Naive thymus-derived CD4-positive, alpha-beta T cell (primary cell): ENCODE measurements around the gene NACA. TPM values are rescaled to one million over a fixed set of nuclear protein-coding genes. Genes with fewer than 3 reads are reported as not detected.
"Not testable (repeated sequence)": the region's sequence is repeated elsewhere in the genome, so short reads cannot be mapped to it uniquely, and the experiment has no call there.

Experiments used
- ATAC-seq: fragments of 150-1000 bp; cut with Tn5 transposase; 2 replicates; pipeline ENCODE4 v1.10.0; 2021; ENCODE audit warnings: mild to moderate bottlenecking, moderate library complexity
- CTCF ChIA-PET: fragments of 350-600 bp; sonication (Branson Sonifier 250); formaldehyde crosslinking; loops from one replicate; lab custom pipeline; 2021; ENCODE audit warnings: antibody characterized with exemption; lab: Charles Lee
- POLR2A ChIA-PET: fragments of 350-600 bp; sonication (Branson Sonifier 250); formaldehyde crosslinking; loops from one replicate; lab custom pipeline; 2021; ENCODE audit warnings: antibody characterized with exemption, inconsistent platforms; lab: Charles Lee
- DNase-seq, 9 donors: peaks; one replicate each; pipeline versions ENCODE4 v3.0.0 to v3.0.0-alpha.2; 2020 to 2022; ENCODE audit warnings: mixed read lengths in 1 of 9
- H3K27ac ChIP-seq: one replicate; pipeline ENCODE4 v1.7.0; 2013; ENCODE audit warnings: mild to moderate bottlenecking, low read depth, low read length, moderate library complexity
- H3K27me3 ChIP-seq, 2 donors: one replicate each; pipeline ENCODE4 v1.7.0; 2013; ENCODE audit warnings: low read length in 2 of 2, mild to moderate bottlenecking in 2 of 2, moderate library complexity in 2 of 2; ENCODE audit not compliant: control insufficient read depth in 2 of 2, insufficient read depth in 2 of 2
- H3K36me3 ChIP-seq, 3 experiments: 1 replicate in 2 of 3; 2 replicates in 1 of 3; pipeline ENCODE4 v1.7.0; 2013; ENCODE audit warnings: low read length in 3 of 3, mild to moderate bottlenecking in 3 of 3, moderate library complexity in 1 of 3; ENCODE audit not compliant: insufficient read depth in 3 of 3, control insufficient read depth in 2 of 3
- H3K4me1 ChIP-seq, 2 donors: one replicate each; pipeline ENCODE4 v1.7.0; 2013; ENCODE audit warnings: low read length in 2 of 2, mild to moderate bottlenecking in 2 of 2, moderate library complexity in 1 of 2; ENCODE audit not compliant: control insufficient read depth in 2 of 2, insufficient read depth in 2 of 2
- H3K4me3 ChIP-seq: 2 replicates; pipeline ENCODE4 v1.7.0; 2013; ENCODE audit warnings: mild to moderate bottlenecking, low read length
- H3K9me3 ChIP-seq, 3 experiments: 1 replicate in 2 of 3; 2 replicates in 1 of 3; pipeline ENCODE4 v1.7.0; 2013; ENCODE audit warnings: low read length in 3 of 3; ENCODE audit not compliant: control insufficient read depth in 2 of 3
- H3K27ac Mint-ChIP-seq, 9 donors: one replicate each; pipeline ENCODE4 v1.8.0; 2020 to 2022; ENCODE audit warnings: mixed read lengths in 9 of 9, mild to moderate bottlenecking in 8 of 9, moderate library complexity in 5 of 9, inconsistent platforms in 2 of 9
- H3K27me3 Mint-ChIP-seq, 5 donors: one replicate each; pipeline ENCODE4 v1.8.0; 2021 to 2022; ENCODE audit warnings: mixed read lengths in 5 of 5, mild to moderate bottlenecking in 1 of 5
- H3K36me3 Mint-ChIP-seq, 5 donors: one replicate each; pipeline ENCODE4 v1.8.0; 2020 to 2022; ENCODE audit warnings: mixed read lengths in 5 of 5, mild to moderate bottlenecking in 3 of 5, inconsistent platforms in 1 of 5
- H3K4me1 Mint-ChIP-seq, 7 donors: one replicate each; pipeline ENCODE4 v1.8.0; 2020 to 2022; ENCODE audit warnings: mixed read lengths in 7 of 7, mild to moderate bottlenecking in 3 of 7, inconsistent platforms in 1 of 7
- H3K4me3 Mint-ChIP-seq, 10 donors: one replicate each; pipeline ENCODE4 v1.8.0; 2020 to 2022; ENCODE audit warnings: mild to moderate bottlenecking in 10 of 10, mixed read lengths in 10 of 10, moderate library complexity in 6 of 10, inconsistent platforms in 2 of 10
- H3K9me3 Mint-ChIP-seq, 11 donors: one replicate each; pipeline ENCODE4 v1.8.0; 2020 to 2022; ENCODE audit warnings: mixed read lengths in 11 of 11, mild to moderate bottlenecking in 4 of 11, inconsistent platforms in 1 of 11, moderate library complexity in 1 of 11
- intact Hi-C, 2 donors: fragments of 100-400 bp; cut with micrococcal nuclease; formaldehyde crosslinking; loops; one replicate each; pipeline ENCODE4 v1.15.1; 2023
- polyA plus RNA-seq, 2 donors: library from polyadenylated mRNA; unstranded; fragments of 300-500 nt; fragmentation: Illumina TruSeq; gene quantifications; one replicate each; pipeline ENCODE4 v1.2.3, GENCODE V29; 2021
- total RNA-seq, 6 experiments: library from RNA in 5 of 6; stranded (reverse) in 5 of 6; gene quantifications; 1 replicate in 5 of 6; 2 replicates in 1 of 6; pipeline ENCODE4 v1.2.3 and lab custom pipeline; 2021 to 2026

The NACA gene
- total and polyA plus RNA-seq, 7 experiments from 2014 or later, result 834 to 1,626 (median 1,410) TPM

DNA sequence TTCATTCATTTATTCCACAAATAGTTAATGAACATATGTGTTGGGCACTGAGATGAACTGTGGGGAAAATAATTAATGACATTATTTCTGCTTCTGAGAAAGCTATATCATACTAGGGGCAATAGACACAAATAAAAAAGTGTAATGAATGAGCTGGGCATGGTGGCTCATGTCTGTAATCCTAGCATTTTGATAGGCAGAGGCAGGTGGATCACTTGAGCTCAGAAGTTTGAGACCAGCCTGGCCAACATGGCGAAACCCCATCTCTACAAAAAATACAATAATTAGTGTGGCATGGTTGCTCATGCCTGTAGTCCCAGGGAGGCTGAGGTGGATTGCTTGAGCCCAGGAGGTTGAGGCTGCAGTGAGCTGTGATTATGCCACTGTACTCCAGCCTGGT, 32.9 kb upstream of the NACA start:
- H3K9me3 Mint-ChIP-seq, H3K4me1 ChIP-seq, ATAC-seq, H3K4me3 Mint-ChIP-seq, H3K4me1 Mint-ChIP-seq, H3K4me3 ChIP-seq, H3K9me3 ChIP-seq, H3K27me3 ChIP-seq, DNase-seq, H3K36me3 Mint-ChIP-seq, POLR2A ChIA-PET, H3K27ac Mint-ChIP-seq, H3K36me3 ChIP-seq, H3K27ac ChIP-seq, H3K27me3 Mint-ChIP-seq: not testable (repeated sequence)
- CTCF ChIA-PET, result interaction anchor here (0.7 to 4.2 kb wide), 6 partner anchors 15 to 763 kb away, joined by 3 to 44 read pairs (median 4); partner anchors contain the start of gene ZBTB39
- intact Hi-C loops, result loop anchor here (1.0 to 10.0 kb wide), 11 partner anchors 229 to 997 kb away; partner anchors contain the start of genes CDK4 (in 1 of the 2), MARCHF9 (in 1 of the 2) and RBMS2 (in 1 of the 2)

GRCh38 chr12:56753566-56753965, 28.5 kb upstream of the NACA start:
- Histone ChIP-seq H3K27me3 (no peaks in the 10 kb centered on the region), H3K4me3 (no peak overlapping the region), H3K4me1 (peaks cover 3 to 7% of the 10 kb centered on the region in 2 donors), H3K27ac (no peak overlapping the region), H3K9me3 (no peaks in the 10 kb centered on the region), H3K36me3 (peaks cover 0 to 14% (median 0%) of the 10 kb centered on the region in 3 experiments)
- intact Hi-C loops, result loop anchor here in 1 of 2 donors (10.0 kb wide), 2 partner anchors 431 to 1001 kb away; partner anchors contain the start of genes CDK4 and MARCHF9
- CTCF ChIA-PET, result interaction anchor here (0.6 to 1.8 kb wide), 8 partner anchors 9 to 460 kb away, joined by 3 to 8 read pairs (median 4); partner anchors contain the start of genes NAB2, STAT6 and TAC3
- H3K4me3 Mint-ChIP-seq, result peak overlapping the region in 7 of 10 donors; percentile 8 to 76 (median 40)
- H3K4me1 Mint-ChIP-seq, result peaks cover 19 to 40% (median 36%) of the 10 kb centered on the region in 7 donors
- peaks cover 0 to 1% (median 0%) of the 10 kb centered on the region in 5 donors for H3K27me3 Mint-ChIP-seq
- POLR2A ChIA-PET, result interaction anchor here (0.7 to 3.0 kb wide), 3 partner anchors 28 to 969 kb away, joined by 3 to 21 read pairs (median 5); partner anchors contain the start of genes NACA and PTGES3
- peaks cover 0 to 2% (median 0%) of the 10 kb centered on the region in 11 donors for H3K9me3 Mint-ChIP-seq
- H3K27ac Mint-ChIP-seq, result peak overlapping the region in 5 of 9 donors; percentile 16 to 58 (median 34)
- ATAC-seq (no peak), DNase-seq (no peak)
- peaks cover 7 to 16% (median 11%) of the 10 kb centered on the region in 5 donors for H3K36me3 Mint-ChIP-seq

DNA sequence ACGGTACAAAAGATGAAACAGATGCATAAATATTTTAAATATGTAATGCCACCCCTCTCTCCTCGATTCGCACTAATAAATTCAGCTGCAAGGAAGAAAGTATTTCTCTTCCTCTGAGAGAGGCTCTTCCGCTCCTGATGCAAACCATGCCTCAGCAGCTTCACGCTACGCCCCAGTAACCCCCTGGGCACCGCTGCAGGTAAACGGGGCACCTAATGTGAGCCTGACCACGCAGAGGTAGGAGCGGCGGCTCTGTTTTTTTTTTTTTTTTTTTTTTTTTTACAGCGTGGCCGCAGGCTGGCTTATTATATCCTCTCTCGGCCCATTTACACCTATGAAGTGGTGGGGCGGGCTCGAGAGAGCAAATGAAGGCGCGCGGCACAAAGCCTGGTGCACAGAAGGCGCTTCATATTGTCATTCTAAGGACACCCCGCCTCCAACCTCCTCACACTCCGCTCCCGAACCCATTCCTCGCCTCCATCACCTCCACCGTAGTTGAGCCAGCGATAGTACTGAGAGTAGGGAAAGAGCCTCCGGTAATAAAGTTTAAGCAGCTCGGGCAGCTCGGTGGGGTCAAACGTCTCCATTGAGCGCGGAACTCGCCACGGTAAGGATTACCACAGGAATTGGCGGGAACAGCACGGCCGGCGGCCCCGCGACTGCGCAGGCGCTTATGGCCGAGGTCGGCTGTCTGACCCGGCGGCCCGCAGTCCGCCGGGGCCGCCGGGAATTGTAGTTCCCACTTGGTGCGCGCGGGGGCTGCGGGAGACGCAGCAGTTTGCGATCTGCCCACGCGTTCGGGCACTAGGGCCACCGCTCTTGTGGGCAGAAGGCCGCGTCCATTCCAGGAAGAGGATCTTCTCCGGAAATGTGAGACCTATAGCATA, 26.9 kb upstream of the NACA start, which contains the start of gene PRIM1:
Gene PRIM1 (minus strand): TSS at position 612 of the 887 bp plus-strand sequence. CDS start 25 bp downstream, at position 587.
- Histone ChIP-seq H3K4me3 (peak within 1 kb of the TSS; percentile 98), H3K4me1 (peaks cover 3 to 7% of the 10 kb centered on the region in 2 donors), H3K9me3 (no peaks in the 10 kb centered on the region), H3K27ac (peak within 1 kb of the TSS; percentile 81), H3K27me3 (no peaks in the 10 kb centered on the region), H3K36me3 (peaks cover 0 to 18% (median 0%) of the 10 kb centered on the region in 3 experiments)
- Mint-ChIP-seq H3K27me3 (no peaks in the 10 kb centered on the region), H3K4me3 (peak within 1 kb of the TSS; percentile 88 to 98 (median 97)), H3K4me1 (peaks cover 22 to 46% (median 42%) of the 10 kb centered on the region in 7 donors), H3K36me3 (peaks cover 8 to 26% (median 20%) of the 10 kb centered on the region in 5 donors), H3K27ac (peak within 1 kb of the TSS; percentile 80 to 99 (median 93)), H3K9me3 (no peaks in the 10 kb centered on the region)
- intact Hi-C loops, result loop anchor here (1.0 to 10.0 kb wide), 7 partner anchors 27 to 1003 kb away; partner anchors contain the start of genes NACA (in 2 of the 2), PTGES3 (in 2 of the 2), CDK4 (in 1 of the 2) and MARCHF9 (in 1 of the 2)
- ChIA-PET CTCF (interaction anchor here (0.6 to 1.6 kb wide), 4 partner anchors 13 to 364 kb away, joined by 3 to 6 read pairs (median 4); partner anchors contain the start of gene NACA), POLR2A (interaction anchor here (0.7 to 3.0 kb wide), 12 partner anchors 20 to 478 kb away, joined by 3 to 21 read pairs (median 4); partner anchors contain the start of genes NACA, PTGES3, SHMT2 and STAT6)
- DNase-seq, result peak; percentile 69 to 91 (median 78)
- peak; percentile 93 for ATAC-seq

- H3K27ac ChIP-seq, result not testable (repeated sequence)
- peaks cover 22 to 49% (median 40%) of the 10 kb centered on the region in 7 donors for H3K4me1 Mint-ChIP-seq
Measured at GRCh38 chr12:56750596-56750995, 25.5 kb upstream of the NACA start.

DNA sequence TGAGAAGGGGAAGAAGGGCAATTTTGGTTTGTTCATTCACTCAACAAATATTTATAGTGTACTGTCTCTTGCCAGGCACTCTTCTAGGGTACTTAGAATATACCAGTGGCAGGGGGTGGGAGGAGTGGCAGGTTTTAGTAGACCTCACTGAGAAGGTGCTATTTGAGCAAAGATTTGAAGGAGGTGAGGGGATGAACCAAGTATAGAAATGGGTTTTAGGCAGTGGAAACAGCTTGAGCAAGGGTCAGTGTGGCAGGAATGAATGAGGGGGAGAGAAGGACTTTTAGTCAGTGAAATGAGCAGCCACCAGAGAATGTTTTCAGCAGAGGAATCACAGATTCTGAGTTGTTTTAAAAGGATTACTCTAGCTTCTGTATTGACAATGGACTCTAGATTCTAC, 24.8 kb upstream of the NACA start:
- Histone ChIP-seq H3K27ac (no peak overlapping the region), H3K4me1 (peaks cover 3 to 7% of the 10 kb centered on the region in 2 donors), H3K27me3 (no peaks in the 10 kb centered on the region), H3K36me3 (peaks cover 0 to 30% (median 13%) of the 10 kb centered on the region in 3 experiments), H3K9me3 (no peaks in the 10 kb centered on the region), H3K4me3 (no peak overlapping the region)
- ChIA-PET CTCF (interaction anchor here (0.6 to 1.2 kb wide), 2 partner anchors 67 to 313 kb away, joined by 5 to 8 read pairs; no protein-coding TSS in a partner anchor), POLR2A (interaction anchor here (0.7 to 1.3 kb wide), 3 partner anchors 16 to 590 kb away, joined by 3 to 4 read pairs (median 3); no protein-coding TSS in a partner anchor)
- Mint-ChIP-seq H3K4me3 (peak overlapping the region; percentile 43 to 94 (median 77)), H3K4me1 (peaks cover 20 to 49% (median 40%) of the 10 kb centered on the region in 7 donors), H3K36me3 (peaks cover 15 to 33% (median 26%) of the 10 kb centered on the region in 5 donors), H3K27ac (peak overlapping the region; percentile 61 to 93 (median 73)), H3K27me3 (no peaks in the 10 kb centered on the region), H3K9me3 (no peaks in the 10 kb centered on the region)
- DNase-seq, result no peak
- ATAC-seq, result no peak
- intact Hi-C loops, result loop anchor here in 1 of 2 donors (10.0 kb wide), 2 partner anchors 435 to 1005 kb away; partner anchors contain the start of genes CDK4 and MARCHF9

More at GRCh38 chr12:56750596-56750995, 25.5 kb upstream of the NACA start:
- intact Hi-C loops, result loop anchor here in 1 of 2 donors (10.0 kb wide), 2 partner anchors 434 to 1004 kb away; partner anchors contain the start of genes CDK4 and MARCHF9
- Mint-ChIP-seq H3K36me3 (peaks cover 15 to 31% (median 26%) of the 10 kb centered on the region in 5 donors), H3K4me3 (peak overlapping the region in 7 of 10 donors; percentile 33 to 98 (median 92)), H3K27ac (peak overlapping the region in 7 of 9 donors; percentile 33 to 97 (median 80))
- H3K27me3 ChIP-seq, H3K9me3 Mint-ChIP-seq, DNase-seq, H3K9me3 ChIP-seq, ATAC-seq, H3K27me3 Mint-ChIP-seq, H3K4me1 ChIP-seq: not testable (repeated sequence)
- CTCF ChIA-PET, result interaction anchor here (0.7 to 1.6 kb wide), 3 partner anchors 25 to 1001 kb away, joined by 3 to 6 read pairs (median 3); partner anchors contain the start of gene NACA
- H3K36me3 ChIP-seq, result peaks cover 0 to 26% (median 11%) of the 10 kb centered on the region in 3 experiments
- POLR2A ChIA-PET, result interaction anchor here (0.9 to 3.0 kb wide), 7 partner anchors 17 to 361 kb away, joined by 3 to 21 read pairs (median 8); partner anchors contain the start of genes NACA, PTGES3 and STAT6
- H3K4me3 ChIP-seq, result peak overlapping the region; percentile 98
